GM18867 (cell line): ENCODE measurements around the gene MIF4GD.

Experiments used
- ATAC-seq: cut with Tn5 transposase; IDR thresholded peaks from one replicate; pipeline ENCODE4 v1.9.1; 2021; ENCODE audit warnings: mild to moderate bottlenecking, moderate library complexity; ENCODE audit not compliant: unreplicated experiment

MIF4GD gene

DNA sequence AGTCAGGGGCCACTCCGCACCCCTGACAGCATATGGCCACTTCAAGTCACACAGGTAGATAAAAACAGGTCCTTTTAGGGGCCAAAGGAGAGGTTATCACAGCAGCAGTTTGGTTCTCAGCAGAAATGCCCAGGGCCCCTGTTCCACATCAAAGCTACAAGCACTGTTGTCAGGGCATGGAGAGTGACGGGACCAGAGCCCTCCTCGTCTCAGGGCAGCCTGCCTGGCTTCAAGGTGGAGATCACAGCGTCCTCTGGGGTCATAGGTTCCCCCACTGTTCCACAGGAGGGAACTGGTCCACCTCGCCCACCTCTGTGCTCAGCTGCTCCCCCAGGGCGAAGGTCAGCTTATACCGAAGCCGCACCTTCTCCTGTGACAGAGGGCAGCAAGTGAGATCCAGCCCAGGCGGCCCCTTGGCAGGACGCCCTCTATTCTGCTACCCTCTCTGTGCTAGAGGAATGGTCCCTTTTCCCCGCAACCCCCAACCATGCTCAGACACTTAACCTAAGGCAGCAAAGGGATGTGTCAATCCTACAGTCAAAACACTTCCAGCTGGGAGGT, 32.9 kb downstream of the MIF4GD start:
- no peak for ATAC-seq

GRCh38 chr17:75237100-75238014, 33.7 kb downstream of the MIF4GD start:
- ATAC-seq, result no peak

- no peak for ATAC-seq
These were observed 38.2 kb downstream of the MIF4GD start for GRCh38 chr17:75232786-75233185.

- ATAC-seq, result no peak
These were observed 39.1 kb downstream of the MIF4GD start for GRCh38 chr17:75231741-75232464.

- no peak for ATAC-seq
These were observed 40.0 kb downstream of the MIF4GD start for GRCh38 chr17:75231071-75231470.

- no peak for ATAC-seq
These were observed 42.2 kb downstream of the MIF4GD start for GRCh38 chr17:75228847-75229246.

- no peak for ATAC-seq
These were observed 42.7 kb downstream of the MIF4GD start for GRCh38 chr17:75228305-75228704.

DNA sequence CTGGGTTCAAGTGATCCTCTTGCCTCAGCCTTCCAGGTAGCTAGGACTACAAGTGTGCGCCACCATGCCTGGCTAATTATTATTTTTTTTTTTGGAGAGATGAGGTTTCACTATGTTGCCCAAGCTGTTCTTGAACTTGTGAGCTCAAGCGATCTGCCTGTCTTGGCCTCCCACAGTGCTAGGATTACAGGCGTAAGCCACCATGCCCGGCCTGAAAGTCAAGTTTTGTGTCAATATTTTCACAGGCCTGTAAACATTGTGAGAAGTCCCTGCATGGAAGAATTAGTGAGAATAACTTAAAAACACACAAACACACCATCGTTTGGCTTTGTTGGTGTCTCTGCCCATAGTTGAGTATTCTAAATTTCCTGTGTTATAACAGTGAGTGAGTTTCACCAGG, 43.3 kb downstream of the MIF4GD start:
- ATAC-seq, result no peak

DNA sequence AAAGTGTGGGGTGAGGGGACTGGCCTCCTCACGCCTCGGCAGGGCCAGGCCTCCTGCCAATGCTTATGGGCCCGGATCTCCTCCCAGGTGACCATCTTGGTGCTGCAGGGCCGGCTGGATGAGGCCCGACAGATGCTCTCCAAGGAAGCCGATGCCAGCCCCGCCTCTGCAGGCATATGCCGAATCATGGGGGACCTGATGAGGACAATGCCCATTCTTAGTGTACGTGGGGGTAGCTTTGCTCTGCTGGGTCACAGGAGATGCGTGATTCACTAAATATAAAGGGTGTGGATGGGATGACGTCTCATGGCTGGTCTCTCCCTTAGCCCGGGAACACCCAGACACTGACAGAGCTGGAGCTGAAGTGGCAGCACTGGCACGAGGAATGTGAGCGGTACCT, 46.0 kb downstream of the MIF4GD start:
- ATAC-seq, result no peak

DNA sequence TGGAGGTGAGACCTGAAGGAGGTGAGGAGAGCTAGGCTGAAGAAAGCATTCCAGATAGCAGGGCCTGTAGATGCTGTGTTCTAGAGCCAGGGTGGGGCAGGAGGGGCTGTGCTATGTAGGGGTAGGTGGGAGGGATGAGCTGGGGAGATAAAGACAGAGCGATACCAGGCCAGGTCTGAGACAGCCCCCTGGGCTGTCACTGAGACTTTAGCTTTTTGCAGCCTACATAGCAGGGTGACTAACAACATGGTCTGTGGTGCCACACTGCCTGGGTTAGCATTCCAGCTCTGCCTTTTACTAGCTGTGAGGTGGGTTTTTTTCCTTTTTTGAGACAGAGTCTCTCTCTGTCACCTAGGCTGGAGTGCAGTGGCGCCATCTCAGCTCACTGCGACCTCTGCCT, 51.2 kb downstream of the MIF4GD start:
- no peak for ATAC-seq

GRCh38 chr17:75218131-75218530, 52.9 kb downstream of the MIF4GD start:
- ATAC-seq, result no peak
